ENCODE measurements around the gene PHACTR1.

PHACTR1 gene

GRCh38 chr6:13274707-13275434 is 558.3 kb downstream of the PHACTR1 start:
- no peak for DNase-seq

- DNase-seq, result no peak
Measured at GRCh38 chr6:13275435-13275989, 558.9 kb downstream of the PHACTR1 start.

- DNase-seq, result no peak
Measured at GRCh38 chr6:13277231-13277630, 560.7 kb downstream of the PHACTR1 start.

GRCh38 chr6:13278164-13278563 is 561.6 kb downstream of the PHACTR1 start:
- no peak for DNase-seq

- DNase-seq, result no peak
Measured at GRCh38 chr6:13278991-13279390, 562.4 kb downstream of the PHACTR1 start.

GRCh38 chr6:13280254-13280653 is 563.7 kb downstream of the PHACTR1 start:
- DNase-seq, result no peak

- no peak for DNase-seq
Measured at GRCh38 chr6:13281686-13282085, 565.1 kb downstream of the PHACTR1 start.

- no peak for DNase-seq
Measured at GRCh38 chr6:13282393-13283069, 566.0 kb downstream of the PHACTR1 start.

GRCh38 chr6:13283331-13283730 is 566.8 kb downstream of the PHACTR1 start:
- no peak for DNase-seq

GRCh38 chr6:13284646-13285045 is 568.1 kb downstream of the PHACTR1 start:
- DNase-seq, result no peak

- DNase-seq, result no peak
Measured at GRCh38 chr6:13285705-13286104, 569.1 kb downstream of the PHACTR1 start.

- no peak for DNase-seq
Measured at GRCh38 chr6:13286181-13286580, 569.6 kb downstream of the PHACTR1 start.

- no peak for DNase-seq
Measured at GRCh38 chr6:13287104-13287503, 570.5 kb downstream of the PHACTR1 start.

- no peak for DNase-seq
Measured at GRCh38 chr6:13288481-13288880, 571.9 kb downstream of the PHACTR1 start.

GRCh38 chr6:13288969-13289391 is 572.4 kb downstream of the PHACTR1 start:
- DNase-seq, result no peak

GRCh38 chr6:13289789-13290318 is 573.3 kb downstream of the PHACTR1 start:
- DNase-seq, result no peak

- peak; percentile 67 for DNase-seq
Measured at GRCh38 chr6:13290335-13290734, 573.8 kb downstream of the PHACTR1 start.

GRCh38 chr6:13292774-13293173 is 576.2 kb downstream of the PHACTR1 start:
- DNase-seq, result no peak

- DNase-seq, result no peak
Measured at GRCh38 chr6:13294499-13295069, 578.0 kb downstream of the PHACTR1 start.

- no peak for DNase-seq
Measured at GRCh38 chr6:13295576-13295975, 579.0 kb downstream of the PHACTR1 start.

- DNase-seq, result no peak
Measured at GRCh38 chr6:13296536-13296997, 580.0 kb downstream of the PHACTR1 start.

- no peak for DNase-seq
Measured at GRCh38 chr6:13297391-13297790, 580.8 kb downstream of the PHACTR1 start.

GRCh38 chr6:13298446-13298845 is 581.9 kb downstream of the PHACTR1 start:
- DNase-seq, result no peak

Data from hematopoietic multipotent progenitor cell treated with erythropoietin and hydrocortisone succinate and interleukin-3 and kit ligand, for 8 days (in vitro differentiated cells).